HEK293 (cell line): ENCODE measurements around the gene RND2.
A peak's percentile ranks its signal among the peaks of the same experiment; 100 is the strongest.

ENCODE experiments used
- ATF2 ChIP-seq: fragments of 450-650 bp; formaldehyde crosslinking; IDR thresholded peaks from 2 replicates; pipeline ENCODE4 v1.5.1; 2016; ENCODE audit warnings: missing biosample characterization, missing genetic modification characterization, low read depth
- GLIS2 ChIP-seq: fragments of 450-650 bp; formaldehyde crosslinking; IDR thresholded peaks from 2 replicates; pipeline ENCODE4 v1.5.1; 2016; ENCODE audit warnings: missing biosample characterization, missing genetic modification characterization
- PRDM1 ChIP-seq: fragments of 450-650 bp; formaldehyde crosslinking; IDR thresholded peaks from 2 replicates; pipeline ENCODE4; 2016; ENCODE audit warnings: missing biosample characterization, missing genetic modification characterization
- ZBTB49 ChIP-seq: fragments of 450-650 bp; formaldehyde crosslinking; IDR thresholded peaks from 2 replicates; pipeline ENCODE4 v1.5.1; 2016; ENCODE audit warnings: missing biosample characterization, missing genetic modification characterization, low read depth
- ZFHX2 ChIP-seq: fragments of 450-650 bp; formaldehyde crosslinking; conservative IDR thresholded peaks from 2 replicates; pipeline ENCODE4 v1.5.1; 2016; ENCODE audit warnings: missing biosample characterization, missing genetic modification characterization
- ZFP41 ChIP-seq: fragments of 450-650 bp; formaldehyde crosslinking; IDR thresholded peaks from 2 replicates; pipeline ENCODE4 v1.5.1; 2016; ENCODE audit warnings: missing biosample characterization, missing genetic modification characterization, borderline replicate concordance
- ZIC2 ChIP-seq: fragments of 450-650 bp; formaldehyde crosslinking; IDR thresholded peaks from 2 replicates; pipeline ENCODE4 v1.5.1; 2016; ENCODE audit warnings: missing biosample characterization, missing genetic modification characterization
- ZNF140 ChIP-seq: fragments of 450-650 bp; formaldehyde crosslinking; IDR thresholded peaks from 2 replicates; pipeline ENCODE4 v1.5.1; 2016; ENCODE audit warnings: missing biosample characterization, missing genetic modification characterization
- ZNF18 ChIP-seq: fragments of 450-650 bp; formaldehyde crosslinking; IDR thresholded peaks from 2 replicates; pipeline ENCODE4 v1.5.1; 2016; ENCODE audit warnings: missing biosample characterization, missing genetic modification characterization
- ZNF184 ChIP-seq: fragments of 450-650 bp; IDR thresholded peaks from 2 replicates; pipeline ENCODE4 v1.5.1; 2018; ENCODE audit warnings: missing biosample characterization, mild to moderate bottlenecking, missing genetic modification characterization
- ZNF248 ChIP-seq: fragments of 450-650 bp; formaldehyde crosslinking; IDR thresholded peaks from 2 replicates; pipeline ENCODE4 v1.5.1; 2017; ENCODE audit warnings: missing biosample characterization, missing genetic modification characterization
- ZNF302 ChIP-seq: fragments of 450-650 bp; formaldehyde crosslinking; IDR thresholded peaks from 2 replicates; pipeline ENCODE4 v1.5.1; 2016; ENCODE audit warnings: missing biosample characterization, missing genetic modification characterization, low read depth
- ZNF416 ChIP-seq: fragments of 450-650 bp; formaldehyde crosslinking; IDR thresholded peaks from 2 replicates; pipeline ENCODE4 v1.5.1; 2016; ENCODE audit warnings: missing biosample characterization, missing genetic modification characterization
- ZNF473 ChIP-seq: fragments of 450-650 bp; formaldehyde crosslinking; IDR thresholded peaks from 2 replicates; pipeline ENCODE4 v1.5.1; 2017; ENCODE audit warnings: missing biosample characterization, missing genetic modification characterization
- ZNF501 ChIP-seq: fragments of 450-650 bp; formaldehyde crosslinking; IDR thresholded peaks from 2 replicates; pipeline ENCODE4 v1.5.1; 2016; ENCODE audit warnings: missing biosample characterization, missing genetic modification characterization
- ZNF518A ChIP-seq: fragments of 450-650 bp; formaldehyde crosslinking; conservative IDR thresholded peaks from 2 replicates; pipeline ENCODE4 v1.5.1; 2016; ENCODE audit warnings: low read depth, missing biosample characterization, missing genetic modification characterization
- ZNF548 ChIP-seq: fragments of 450-650 bp; formaldehyde crosslinking; IDR thresholded peaks from 2 replicates; pipeline ENCODE4 v1.5.1; 2016; ENCODE audit warnings: missing biosample characterization, missing genetic modification characterization
- ZNF560 ChIP-seq: fragments of 450-650 bp; formaldehyde crosslinking; IDR thresholded peaks from 2 replicates; pipeline ENCODE4 v1.5.1; 2017; ENCODE audit warnings: missing biosample characterization, missing genetic modification characterization, borderline replicate concordance
- ZNF571 ChIP-seq: fragments of 450-650 bp; formaldehyde crosslinking; IDR thresholded peaks from 2 replicates; pipeline ENCODE4 v1.5.0; 2017; ENCODE audit warnings: missing biosample characterization, missing genetic modification characterization
- ZNF580 ChIP-seq: fragments of 450-650 bp; formaldehyde crosslinking; IDR thresholded peaks from 2 replicates; pipeline ENCODE4 v1.5.1; 2016; ENCODE audit warnings: missing biosample characterization, missing genetic modification characterization
- ZNF623 ChIP-seq: fragments of 450-650 bp; formaldehyde crosslinking; IDR thresholded peaks from 2 replicates; pipeline ENCODE4 v1.5.1; 2016; ENCODE audit warnings: missing biosample characterization, missing genetic modification characterization
- ZNF645 ChIP-seq: fragments of 450-650 bp; formaldehyde crosslinking; IDR thresholded peaks from 2 replicates; pipeline ENCODE4; 2016; ENCODE audit warnings: missing biosample characterization, missing genetic modification characterization
- ZNF704 ChIP-seq: fragments of 450-650 bp; formaldehyde crosslinking; IDR thresholded peaks from 2 replicates; pipeline ENCODE4 v1.5.1; 2016; ENCODE audit warnings: missing biosample characterization, missing genetic modification characterization
- ZSCAN5A ChIP-seq: fragments of 450-650 bp; formaldehyde crosslinking; IDR thresholded peaks from 2 replicates; pipeline ENCODE4 v1.5.1; 2016; ENCODE audit warnings: missing biosample characterization, missing genetic modification characterization

Gene RND2

GRCh38 chr17:43024407-43025289 is at the start of gene RND2 (continued):
- no peak for TF ChIP-seq ZNF571 (tag by site-specific recombination)
- peak; percentile 67; the same call in 1 of the 2 replicates for TF ChIP-seq ZNF580
- no peak for TF ChIP-seq ZNF140 (tag by site-specific recombination)
- no peak for TF ChIP-seq ZNF184
- peak; percentile 41; the same call in 1 of the 2 replicates for TF ChIP-seq ZNF18 (tag by site-specific recombination)
- TF ChIP-seq ZNF501 (tag by site-specific recombination), result peak; percentile 85
- no peak for TF ChIP-seq ZNF473
- no peak for TF ChIP-seq ZNF248 (tag by site-specific recombination)
- no peak for TF ChIP-seq ZNF704 (tag by site-specific recombination)
- TF ChIP-seq ZBTB49 (tag by site-specific recombination), result no peak
- no peak for TF ChIP-seq ZNF645
- no peak for TF ChIP-seq ZNF416 (tag by site-specific recombination)
- TF ChIP-seq ZNF548 (tag by site-specific recombination), result no peak
- TF ChIP-seq PRDM1 (tag by site-specific recombination), result no peak
- no peak for TF ChIP-seq ZNF302 (tag by site-specific recombination)
- TF ChIP-seq ATF2 (tag by site-specific recombination), result peak; percentile 98
- TF ChIP-seq ZFHX2 (tag by site-specific recombination), result peak; percentile 71
- TF ChIP-seq ZNF623, result no peak
- TF ChIP-seq GLIS2 (tag by site-specific recombination), result peak; percentile 99
- no peak for TF ChIP-seq ZFP41 (tag by site-specific recombination)
- TF ChIP-seq ZSCAN5A (tag by site-specific recombination), result no peak
- 0 out of 2 replicates have a peak, but pooled peaks have one; percentile 26 for TF ChIP-seq ZNF518A (tag by site-specific recombination)
- peak; percentile 73 for TF ChIP-seq ZIC2 (tag by site-specific recombination)
- TF ChIP-seq ZNF560 (tag by site-specific recombination), result no peak
